Naive thymus-derived CD4-positive, alpha-beta T cell (primary cell): Measurements from ENCODE around the gene SORCS2. TPM values are rescaled to one million over a fixed set of nuclear protein-coding genes. Genes with fewer than 3 reads are reported as not detected.

Experiments used
- ATAC-seq: fragments of 150-1000 bp; cut with Tn5 transposase; 2 replicates; pipeline ENCODE4 v1.10.0; 2021; ENCODE audit warnings: mild to moderate bottlenecking, moderate library complexity
- CTCF ChIA-PET: fragments of 350-600 bp; sonication (Branson Sonifier 250); formaldehyde crosslinking; loops from one replicate; lab custom pipeline; 2021; ENCODE audit warnings: antibody characterized with exemption; lab: Charles Lee
- POLR2A ChIA-PET: fragments of 350-600 bp; sonication (Branson Sonifier 250); formaldehyde crosslinking; loops from one replicate; lab custom pipeline; 2021; ENCODE audit warnings: antibody characterized with exemption, inconsistent platforms; lab: Charles Lee
- DNase-seq, 9 donors: peaks; one replicate each; pipeline versions ENCODE4 v3.0.0 to v3.0.0-alpha.2; 2020 to 2022; ENCODE audit warnings: mixed read lengths in 1 of 9
- H3K27ac ChIP-seq: one replicate; pipeline ENCODE4 v1.7.0; 2013; ENCODE audit warnings: mild to moderate bottlenecking, low read depth, low read length, moderate library complexity
- H3K27me3 ChIP-seq, 2 donors: one replicate each; pipeline ENCODE4 v1.7.0; 2013; ENCODE audit warnings: low read length in 2 of 2, mild to moderate bottlenecking in 2 of 2, moderate library complexity in 2 of 2; ENCODE audit not compliant: control insufficient read depth in 2 of 2, insufficient read depth in 2 of 2
- H3K36me3 ChIP-seq, 3 experiments: 1 replicate in 2 of 3; 2 replicates in 1 of 3; pipeline ENCODE4 v1.7.0; 2013; ENCODE audit warnings: low read length in 3 of 3, mild to moderate bottlenecking in 3 of 3, moderate library complexity in 1 of 3; ENCODE audit not compliant: insufficient read depth in 3 of 3, control insufficient read depth in 2 of 3
- H3K4me1 ChIP-seq, 2 donors: one replicate each; pipeline ENCODE4 v1.7.0; 2013; ENCODE audit warnings: low read length in 2 of 2, mild to moderate bottlenecking in 2 of 2, moderate library complexity in 1 of 2; ENCODE audit not compliant: control insufficient read depth in 2 of 2, insufficient read depth in 2 of 2
- H3K4me3 ChIP-seq: 2 replicates; pipeline ENCODE4 v1.7.0; 2013; ENCODE audit warnings: mild to moderate bottlenecking, low read length
- H3K9me3 ChIP-seq, 3 experiments: 1 replicate in 2 of 3; 2 replicates in 1 of 3; pipeline ENCODE4 v1.7.0; 2013; ENCODE audit warnings: low read length in 3 of 3; ENCODE audit not compliant: control insufficient read depth in 2 of 3
- H3K27ac Mint-ChIP-seq, 9 donors: one replicate each; pipeline ENCODE4 v1.8.0; 2020 to 2022; ENCODE audit warnings: mixed read lengths in 9 of 9, mild to moderate bottlenecking in 8 of 9, moderate library complexity in 5 of 9, inconsistent platforms in 2 of 9
- H3K27me3 Mint-ChIP-seq, 5 donors: one replicate each; pipeline ENCODE4 v1.8.0; 2021 to 2022; ENCODE audit warnings: mixed read lengths in 5 of 5, mild to moderate bottlenecking in 1 of 5
- H3K36me3 Mint-ChIP-seq, 5 donors: one replicate each; pipeline ENCODE4 v1.8.0; 2020 to 2022; ENCODE audit warnings: mixed read lengths in 5 of 5, mild to moderate bottlenecking in 3 of 5, inconsistent platforms in 1 of 5
- H3K4me1 Mint-ChIP-seq, 7 donors: one replicate each; pipeline ENCODE4 v1.8.0; 2020 to 2022; ENCODE audit warnings: mixed read lengths in 7 of 7, mild to moderate bottlenecking in 3 of 7, inconsistent platforms in 1 of 7
- H3K4me3 Mint-ChIP-seq, 10 donors: one replicate each; pipeline ENCODE4 v1.8.0; 2020 to 2022; ENCODE audit warnings: mild to moderate bottlenecking in 10 of 10, mixed read lengths in 10 of 10, moderate library complexity in 6 of 10, inconsistent platforms in 2 of 10
- H3K9me3 Mint-ChIP-seq, 11 donors: one replicate each; pipeline ENCODE4 v1.8.0; 2020 to 2022; ENCODE audit warnings: mixed read lengths in 11 of 11, mild to moderate bottlenecking in 4 of 11, inconsistent platforms in 1 of 11, moderate library complexity in 1 of 11
- intact Hi-C, 2 donors: fragments of 100-400 bp; cut with micrococcal nuclease; formaldehyde crosslinking; loops; one replicate each; pipeline ENCODE4 v1.15.1; 2023
- polyA plus RNA-seq, 2 donors: library from polyadenylated mRNA; unstranded; fragments of 300-500 nt; fragmentation: Illumina TruSeq; gene quantifications; one replicate each; pipeline ENCODE4 v1.2.3, GENCODE V29; 2021
- total RNA-seq, 6 experiments: library from RNA in 5 of 6; stranded (reverse) in 5 of 6; gene quantifications; 1 replicate in 5 of 6; 2 replicates in 1 of 6; pipeline ENCODE4 v1.2.3 and lab custom pipeline; 2021 to 2026

The SORCS2 gene
- total and polyA plus RNA-seq, 7 experiments from 2014 or later: 0.10 TPM; not detected in 6

DNA sequence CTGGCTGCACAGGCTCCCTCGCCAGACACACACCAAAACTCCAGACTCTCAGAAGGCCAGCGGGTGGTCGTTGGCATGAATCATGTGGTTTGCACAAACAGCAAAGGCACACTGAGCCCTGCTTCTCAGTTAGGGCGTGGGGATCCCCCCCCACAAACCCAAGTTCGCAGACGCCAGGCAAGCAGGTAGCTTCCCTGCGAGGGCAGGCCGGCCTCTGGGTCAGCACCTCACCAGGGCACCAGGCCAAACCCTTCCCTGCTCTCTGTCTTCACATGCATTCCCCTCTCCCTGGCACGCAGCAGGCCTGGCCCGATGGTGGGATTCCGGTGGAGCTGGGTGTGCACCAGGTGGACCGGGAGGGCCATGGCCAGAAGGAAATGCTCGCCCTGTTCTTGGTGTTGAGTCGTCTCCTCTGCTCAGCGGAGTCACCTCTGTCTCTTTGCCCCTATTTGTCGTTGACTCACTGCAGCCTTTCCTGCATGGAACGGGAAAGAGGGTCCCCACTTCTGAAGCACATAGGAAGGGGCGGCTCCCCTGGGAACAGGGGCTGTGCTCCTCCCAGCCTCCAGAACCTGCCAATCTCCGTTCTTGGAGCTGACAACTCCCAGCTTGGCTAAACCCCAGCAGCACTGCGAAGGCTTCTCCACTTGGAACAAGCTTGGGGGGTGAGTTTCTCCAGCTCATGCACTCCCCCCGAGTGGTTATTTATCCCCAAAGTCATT, 51.4 kb downstream of the SORCS2 start:
- Mint-ChIP-seq H3K36me3 (peaks cover 0 to 3% (median 0%) of the 10 kb centered on the region in 5 donors), H3K9me3 (peaks cover 0 to 11% (median 2%) of the 10 kb centered on the region in 11 donors), H3K4me3 (no peak overlapping the region), H3K27me3 (peaks cover 0 to 8% (median 0%) of the 10 kb centered on the region in 5 donors), H3K27ac (no peak overlapping the region), H3K4me1 (no peaks in the 10 kb centered on the region)
- intact Hi-C loops: no loop called here
- Histone ChIP-seq H3K9me3 (peaks cover 0 to 6% (median 0%) of the 10 kb centered on the region in 3 experiments), H3K36me3 (no peaks in the 10 kb centered on the region), H3K27me3 (no peaks in the 10 kb centered on the region), H3K4me3 (no peak overlapping the region), H3K27ac (no peak overlapping the region), H3K4me1 (no peaks in the 10 kb centered on the region)
- ATAC-seq: no peak
- no peak for DNase-seq
- ChIA-PET POLR2A (no interaction called here), CTCF (no interaction called here)

DNA sequence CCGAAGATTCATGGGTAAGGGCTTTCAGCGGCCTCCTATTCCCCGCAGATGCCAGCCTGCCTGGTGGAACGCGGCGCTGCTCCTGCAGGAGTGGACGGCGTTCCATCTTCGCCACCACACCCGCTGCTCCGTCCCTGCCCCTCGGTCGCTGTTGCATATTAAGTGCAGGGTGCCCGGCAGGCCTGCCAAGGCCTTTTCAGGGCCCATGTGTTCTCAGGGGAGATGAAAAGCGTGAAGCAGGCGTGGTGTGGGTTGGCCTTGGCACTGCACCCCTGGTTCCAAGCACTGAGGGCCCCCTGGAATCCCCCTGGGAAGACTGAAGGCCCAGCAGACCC, 52.0 kb downstream of the SORCS2 start:
- Histone ChIP-seq H3K4me1 (no peaks in the 10 kb centered on the region), H3K4me3 (no peak overlapping the region), H3K9me3 (peaks cover 0 to 7% (median 0%) of the 10 kb centered on the region in 3 experiments), H3K27ac (no peak overlapping the region), H3K36me3 (no peaks in the 10 kb centered on the region), H3K27me3 (no peaks in the 10 kb centered on the region)
- Mint-ChIP-seq H3K4me3 (no peak overlapping the region), H3K27ac (no peak overlapping the region), H3K36me3 (no peaks in the 10 kb centered on the region), H3K27me3 (peaks cover 0 to 7% (median 0%) of the 10 kb centered on the region in 5 donors), H3K4me1 (no peaks in the 10 kb centered on the region), H3K9me3 (peaks cover 0 to 11% (median 2%) of the 10 kb centered on the region in 11 donors)
- intact Hi-C loops: no loop called here
- ATAC-seq: no peak
- no peak for DNase-seq
- CTCF ChIA-PET: no interaction called here
- POLR2A ChIA-PET: no interaction called here

DNA sequence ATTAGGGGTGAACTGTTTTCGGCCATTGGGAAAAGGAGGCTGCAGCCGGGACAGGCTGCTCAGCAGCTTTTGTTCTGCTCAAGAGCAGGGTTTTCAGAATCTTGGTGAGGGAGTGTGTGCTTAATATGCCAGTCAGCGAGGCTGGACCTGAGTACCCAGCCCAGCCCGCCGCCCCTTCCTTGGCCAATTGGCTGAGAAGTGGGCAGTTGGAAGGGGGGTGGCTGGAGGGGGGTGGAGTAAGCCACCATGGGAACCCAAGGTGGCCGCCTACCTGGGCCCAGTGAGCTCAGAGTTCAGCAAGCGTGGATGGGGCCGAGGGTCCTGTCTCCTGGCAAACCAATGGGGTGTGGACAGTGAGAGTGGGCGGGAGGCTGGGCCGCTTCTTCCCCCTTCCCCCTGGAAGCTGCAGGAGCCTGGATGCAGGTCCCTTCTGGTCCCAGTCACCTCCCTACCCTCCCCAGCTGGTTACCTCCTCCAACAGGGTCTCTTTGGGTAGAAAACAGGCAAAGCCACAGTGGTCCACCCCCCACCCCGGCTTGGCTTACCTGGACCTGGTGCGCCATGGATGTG, 52.5 kb downstream of the SORCS2 start:
- no peaks in the 10 kb centered on the region for H3K4me1 ChIP-seq
- no peaks in the 10 kb centered on the region for H3K27me3 ChIP-seq
- no peaks in the 10 kb centered on the region for H3K36me3 ChIP-seq
- H3K9me3 ChIP-seq: peaks cover 0 to 9% (median 0%) of the 10 kb centered on the region in 3 experiments
- Mint-ChIP-seq H3K27me3 (peaks cover 0 to 3% (median 0%) of the 10 kb centered on the region in 5 donors), H3K36me3 (no peaks in the 10 kb centered on the region), H3K4me3 (no peak overlapping the region), H3K27ac (no peak overlapping the region), H3K4me1 (no peaks in the 10 kb centered on the region), H3K9me3 (peaks cover 0 to 11% (median 0%) of the 10 kb centered on the region in 11 donors)
- no peak for DNase-seq
- no peak overlapping the region for H3K4me3 ChIP-seq
- ChIA-PET CTCF (no interaction called here), POLR2A (no interaction called here)
- intact Hi-C loops: no loop called here
- no peak for ATAC-seq
- H3K27ac ChIP-seq: no peak overlapping the region

DNA sequence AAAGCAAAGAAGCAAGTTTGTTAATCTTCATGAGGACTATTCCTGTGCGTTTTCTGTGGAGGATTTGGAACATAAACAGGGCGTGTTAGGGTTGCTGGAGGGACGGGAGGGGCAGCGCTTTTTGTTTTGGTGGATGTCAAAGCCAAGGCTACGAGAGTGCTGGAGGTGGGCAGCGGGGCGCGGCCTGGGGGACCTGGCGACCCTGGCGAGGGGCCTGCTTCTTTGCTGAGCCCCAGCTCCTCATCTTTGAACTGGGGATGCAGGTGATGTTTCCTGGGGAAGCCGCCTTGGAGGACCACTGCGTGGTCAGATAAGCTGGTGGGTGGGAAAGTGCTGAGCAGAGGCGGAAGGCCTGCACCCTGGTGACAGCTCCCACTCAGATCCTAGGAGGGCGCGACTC, 55.2 kb downstream of the SORCS2 start:
- H3K27ac ChIP-seq: no peak overlapping the region
- Mint-ChIP-seq H3K27me3 (peaks cover 0 to 15% (median 7%) of the 10 kb centered on the region in 5 donors), H3K9me3 (peaks cover 0 to 11% (median 0%) of the 10 kb centered on the region in 11 donors), H3K4me3 (no peak overlapping the region), H3K27ac (no peak overlapping the region), H3K36me3 (no peaks in the 10 kb centered on the region), H3K4me1 (no peaks in the 10 kb centered on the region)
- DNase-seq (no peak), ATAC-seq (no peak)
- no peaks in the 10 kb centered on the region for H3K4me1 ChIP-seq
- CTCF ChIA-PET: no interaction called here
- intact Hi-C loops: no loop called here
- H3K9me3 ChIP-seq: peaks cover 0 to 9% (median 0%) of the 10 kb centered on the region in 3 experiments
- H3K4me3 ChIP-seq: no peak overlapping the region
- no peaks in the 10 kb centered on the region for H3K27me3 ChIP-seq
- H3K36me3 ChIP-seq: no peaks in the 10 kb centered on the region
- POLR2A ChIA-PET: no interaction called here

DNA sequence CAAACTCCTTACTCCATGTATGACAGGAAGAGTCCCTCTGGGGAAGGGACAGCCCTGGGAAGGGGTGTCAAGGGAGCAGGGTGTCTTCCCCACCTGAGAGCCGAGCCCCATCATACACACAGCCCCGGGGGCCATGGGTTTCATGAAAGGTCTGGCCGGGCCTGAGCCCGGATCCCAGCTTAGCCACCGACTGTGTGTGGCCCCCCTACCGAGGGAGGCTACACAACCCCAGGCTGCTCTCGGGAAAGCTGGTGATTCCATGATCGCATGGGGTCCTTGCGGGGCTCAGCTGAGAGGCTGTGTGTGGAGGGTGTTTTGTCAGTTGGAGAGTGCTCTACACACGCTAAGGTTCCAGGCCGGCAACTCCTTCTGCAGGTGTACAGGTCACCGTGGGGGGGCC, 55.6 kb downstream of the SORCS2 start:
- Histone ChIP-seq H3K9me3 (peaks cover 0 to 9% (median 0%) of the 10 kb centered on the region in 3 experiments), H3K36me3 (no peaks in the 10 kb centered on the region), H3K27ac (no peak overlapping the region), H3K27me3 (no peaks in the 10 kb centered on the region), H3K4me1 (no peaks in the 10 kb centered on the region), H3K4me3 (no peak overlapping the region)
- H3K9me3 Mint-ChIP-seq: peaks cover 0 to 11% (median 0%) of the 10 kb centered on the region in 11 donors
- H3K4me3 Mint-ChIP-seq: no peak overlapping the region
- peaks cover 0 to 15% (median 7%) of the 10 kb centered on the region in 5 donors for H3K27me3 Mint-ChIP-seq
- no peak overlapping the region for H3K27ac Mint-ChIP-seq
- intact Hi-C loops: no loop called here
- POLR2A ChIA-PET: no interaction called here
- no peak for DNase-seq
- ATAC-seq: peak; percentile 9
- no peaks in the 10 kb centered on the region for H3K4me1 Mint-ChIP-seq
- no peaks in the 10 kb centered on the region for H3K36me3 Mint-ChIP-seq
- CTCF ChIA-PET: no interaction called here

DNA sequence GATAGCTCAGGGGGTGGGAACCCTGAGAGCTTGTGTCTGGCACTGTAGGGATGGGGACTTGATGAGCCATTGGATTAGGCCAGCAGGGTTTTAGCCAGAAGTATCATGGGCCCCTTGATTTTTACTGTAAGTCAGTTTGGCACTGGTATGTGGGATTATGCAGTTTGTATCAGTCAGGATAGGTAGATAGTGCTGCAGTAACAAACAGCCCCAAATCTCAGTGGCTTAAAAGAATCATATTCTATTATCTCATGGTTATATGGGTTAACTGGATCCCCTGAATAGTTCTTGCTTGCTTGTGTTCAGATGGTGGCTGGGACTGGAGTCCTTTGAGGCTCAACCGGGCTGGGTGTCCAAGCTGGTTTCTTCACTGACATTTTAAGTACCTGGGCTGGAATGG, 56.5 kb downstream of the SORCS2 start:
- Histone ChIP-seq H3K36me3 (no peaks in the 10 kb centered on the region), H3K9me3 (peaks cover 0 to 9% (median 0%) of the 10 kb centered on the region in 3 experiments), H3K4me1 (no peaks in the 10 kb centered on the region), H3K4me3 (no peak overlapping the region), H3K27ac (no peak overlapping the region), H3K27me3 (no peaks in the 10 kb centered on the region)
- DNase-seq: no peak
- CTCF ChIA-PET: no interaction called here
- Mint-ChIP-seq H3K36me3 (no peaks in the 10 kb centered on the region), H3K4me3 (no peak overlapping the region), H3K4me1 (no peaks in the 10 kb centered on the region), H3K27me3 (peaks cover 0 to 12% (median 7%) of the 10 kb centered on the region in 5 donors), H3K9me3 (peaks cover 0 to 11% (median 0%) of the 10 kb centered on the region in 11 donors), H3K27ac (no peak overlapping the region)
- intact Hi-C loops: no loop called here
- ATAC-seq: no peak
- POLR2A ChIA-PET: no interaction called here

DNA sequence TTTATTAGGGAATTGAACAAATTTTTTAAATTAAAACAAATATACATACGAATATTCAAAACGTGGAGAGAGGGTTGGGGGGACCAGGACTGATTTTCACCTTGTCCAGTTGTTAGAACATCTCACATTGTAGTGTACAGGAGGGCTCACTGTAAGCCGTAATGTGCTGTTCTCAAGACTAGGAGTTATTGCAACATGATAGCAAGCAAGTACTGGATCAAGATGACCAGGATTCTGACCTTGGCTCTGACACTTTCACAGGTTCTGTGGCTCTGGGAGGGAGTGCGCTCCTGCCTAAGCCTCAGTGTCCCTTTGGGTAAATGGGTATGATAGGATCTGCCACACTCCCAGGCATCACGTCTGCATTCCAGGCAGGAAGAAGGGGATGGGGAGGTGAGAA, 59.0 kb downstream of the SORCS2 start:
- Mint-ChIP-seq H3K4me3 (no peak overlapping the region), H3K36me3 (no peaks in the 10 kb centered on the region), H3K4me1 (no peaks in the 10 kb centered on the region), H3K27ac (no peak overlapping the region), H3K27me3 (peaks cover 0 to 16% (median 7%) of the 10 kb centered on the region in 5 donors), H3K9me3 (peaks cover 0 to 13% (median 0%) of the 10 kb centered on the region in 11 donors)
- CTCF ChIA-PET: no interaction called here
- ATAC-seq: no peak
- intact Hi-C loops: no loop called here
- no peak overlapping the region for H3K27ac ChIP-seq
- no peaks in the 10 kb centered on the region for H3K4me1 ChIP-seq
- H3K27me3 ChIP-seq: no peaks in the 10 kb centered on the region
- no peak for DNase-seq
- no peak overlapping the region for H3K4me3 ChIP-seq
- H3K9me3 ChIP-seq: peaks cover 0 to 9% (median 0%) of the 10 kb centered on the region in 3 experiments
- POLR2A ChIA-PET: no interaction called here
- H3K36me3 ChIP-seq: no peaks in the 10 kb centered on the region
